Stimulated activated CD4-positive, alpha-beta T cell treated with anti-CD3 and anti-CD28 coated beads, Interleukin-12 subunit alpha, Interleukin-12 subunit beta, amount 100 ng/mL, for 48 hours (primary cell): Measurements from ENCODE around the gene DIP2A.

Experiments
- DNase-seq, 3 donors: peaks; one replicate each; pipeline ENCODE4 v3.0.0-alpha.2; 2020; ENCODE audit warnings: low read depth in 2 of 3, low spot score in 1 of 3

The DIP2A gene

DNA sequence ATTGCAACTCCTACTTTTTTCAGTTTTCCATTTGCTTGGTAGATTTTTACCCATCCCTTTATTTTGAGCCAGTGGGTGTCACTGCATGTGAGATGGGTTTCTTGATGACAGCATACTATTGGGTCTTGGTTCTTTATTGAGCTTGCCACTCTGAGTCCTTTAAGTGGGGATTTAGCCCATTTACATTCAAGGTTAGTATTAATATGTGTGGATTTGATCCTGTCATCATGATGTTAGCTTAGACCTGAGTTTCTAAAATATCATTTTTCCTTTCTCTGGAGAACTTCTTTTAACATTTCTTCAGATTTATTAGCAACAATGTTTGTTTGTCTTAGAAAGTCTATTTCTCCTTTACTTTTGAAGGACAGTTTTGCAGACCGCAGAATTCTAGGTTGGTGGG is 158.0 kb downstream of the DIP2A start:
- no peak for DNase-seq

DNA sequence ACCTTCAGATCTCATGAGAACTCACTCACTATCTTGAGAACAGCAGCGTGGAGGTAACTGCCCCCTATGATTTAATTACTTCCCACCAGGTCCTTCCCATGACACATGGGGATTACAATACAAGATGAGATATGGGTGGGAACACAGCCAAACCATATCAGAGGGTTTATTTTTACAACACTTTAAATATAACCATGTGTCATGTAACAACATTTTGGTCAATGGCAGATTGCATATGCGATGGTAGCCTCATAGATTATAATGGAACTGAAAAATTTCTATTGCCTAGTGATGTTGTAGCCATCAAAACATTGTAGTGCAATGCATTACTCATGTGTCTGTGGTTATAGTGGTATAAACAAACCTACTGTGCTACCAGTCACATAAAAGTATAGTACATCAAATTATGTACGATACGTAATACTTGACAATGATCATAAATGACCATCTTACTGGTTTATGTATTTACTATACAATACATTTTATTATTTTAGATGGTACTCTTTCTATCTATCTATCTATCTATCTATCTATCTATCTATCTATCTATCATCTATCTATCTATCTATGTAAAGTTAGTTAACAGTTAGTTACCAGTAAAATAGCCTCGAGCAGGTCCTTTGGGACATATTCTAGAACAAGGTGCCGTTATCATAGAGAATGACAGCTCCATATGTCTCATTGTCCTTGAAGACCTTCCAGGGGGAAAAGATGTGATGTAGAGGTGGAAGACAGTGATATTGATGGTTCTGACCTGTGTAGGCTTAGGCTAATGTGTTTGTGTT is 158.8 kb downstream of the DIP2A start:
- DNase-seq, result no peak

DNA sequence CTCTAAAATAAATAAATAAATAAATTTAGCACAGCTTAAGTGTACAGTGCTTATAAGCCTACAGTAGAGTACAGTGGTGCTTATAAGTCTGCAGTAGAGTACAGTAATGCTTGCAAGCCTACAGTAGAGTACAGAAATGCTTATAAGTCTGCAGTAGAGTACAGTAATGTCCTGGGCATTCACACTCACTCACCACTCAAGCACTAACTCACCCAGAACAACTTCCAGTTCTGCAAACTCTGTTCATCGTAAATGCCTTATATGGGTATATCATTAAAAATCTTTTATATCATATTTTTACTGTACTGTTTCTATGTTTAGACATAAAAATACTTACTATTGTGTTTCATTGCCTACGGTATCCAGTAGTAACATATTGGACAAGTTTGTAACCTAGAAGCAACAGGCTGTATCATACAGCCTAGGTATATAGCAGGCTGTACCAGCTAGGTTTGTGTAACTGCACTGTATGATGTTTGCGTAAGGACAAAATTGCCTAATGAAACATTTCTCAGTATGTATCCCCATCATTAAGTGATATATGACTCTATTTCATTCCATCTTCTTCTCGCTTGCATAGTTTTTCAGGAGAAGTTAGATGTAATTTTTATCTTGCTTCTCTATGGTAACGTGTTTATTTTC is 160.2 kb downstream of the DIP2A start:
- DNase-seq, result no peak
